NT2/D1 (cell line): ENCODE data around the gene PPDPF.
"Not testable (repeated sequence)": the region's sequence is repeated elsewhere in the genome, so short reads cannot be mapped to it uniquely, and the experiment has no call there.

Experiments
- SUZ12 ChIP-seq: IDR thresholded peaks from 2 replicates; pipeline ENCODE4 v1.6.1; 2011; ENCODE audit not compliant: insufficient read length, insufficient read depth; ENCODE audit errors: extremely low read depth
- YY1 ChIP-seq: IDR thresholded peaks from 2 replicates; pipeline ENCODE4 v1.6.1; 2011; ENCODE audit not compliant: insufficient read length, insufficient read depth
- ZNF274 ChIP-seq: IDR thresholded peaks from 2 replicates; pipeline ENCODE4 v1.6.1; 2011; ENCODE audit warnings: mild to moderate bottlenecking, low read depth, low read length

- not testable (repeated sequence) for TF ChIP-seq ZNF274, YY1, SUZ12
Observed at GRCh38 chr20:63514520-63514919, 6.0 kb upstream of the PPDPF start.
